HG02943 (cell line): ENCODE data around the gene FARP1.

ENCODE experiments used
- ATAC-seq: cut with Tn5 transposase; IDR thresholded peaks from one replicate; pipeline ENCODE4 v1.9.1; 2021; ENCODE audit warnings: mild to moderate bottlenecking, low read depth, moderate library complexity; ENCODE audit not compliant: unreplicated experiment

Gene FARP1

DNA sequence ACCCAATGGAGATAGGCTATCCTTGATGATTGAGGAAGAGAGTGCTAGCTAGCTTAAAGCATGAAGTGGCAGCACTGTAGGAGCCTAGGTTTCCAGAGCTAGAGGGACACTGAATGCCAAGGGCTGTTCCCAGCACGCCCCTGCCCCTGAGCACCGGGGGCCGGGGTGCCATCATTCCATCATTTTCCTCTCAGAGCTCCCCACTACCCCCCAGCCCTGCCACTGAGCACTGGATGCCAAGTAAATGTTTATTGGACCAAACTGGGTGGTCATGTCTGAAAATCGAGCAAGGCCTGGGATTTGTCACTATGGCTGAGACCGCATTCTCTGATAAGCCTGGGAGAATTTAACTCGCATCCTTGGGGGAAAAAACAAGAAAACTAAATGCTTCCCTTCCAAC lies 291.2 kb downstream of the FARP1 start:
- no peak for ATAC-seq

GRCh38 chr13:98435376-98435775 lies 292.5 kb downstream of the FARP1 start:
- no peak for ATAC-seq

DNA sequence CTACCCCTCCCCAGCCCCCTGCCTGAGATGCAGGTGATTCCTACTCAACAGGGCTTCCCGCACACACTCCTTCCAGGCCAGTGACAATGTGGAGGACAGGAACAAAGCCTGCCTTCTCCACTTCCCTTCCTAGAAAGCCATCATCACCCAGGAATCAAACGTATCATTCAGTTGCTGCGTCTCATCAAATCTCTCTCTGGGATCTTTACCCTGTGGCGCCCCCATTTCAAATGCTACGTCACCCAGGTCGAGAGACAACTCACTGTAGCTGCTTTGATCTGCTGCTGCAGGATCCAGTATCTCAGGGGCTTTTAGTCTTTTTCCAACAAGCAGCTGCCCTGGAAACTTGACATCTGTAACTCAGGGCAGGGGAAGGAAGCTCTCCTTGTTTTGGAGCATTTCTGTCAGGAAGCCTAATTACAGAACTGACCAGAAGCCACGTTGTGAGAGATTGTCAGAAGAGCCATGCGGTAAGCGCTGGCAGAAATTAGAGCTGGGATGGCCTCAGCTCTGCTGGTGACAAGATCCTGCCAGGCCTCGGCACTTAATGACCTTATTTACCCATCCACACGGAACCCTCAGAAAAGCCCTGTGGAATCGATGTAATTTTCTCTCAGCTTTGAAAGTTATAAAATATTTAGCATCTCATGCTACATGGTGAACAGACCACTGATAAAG lies 293.5 kb downstream of the FARP1 start:
- no peak for ATAC-seq

DNA sequence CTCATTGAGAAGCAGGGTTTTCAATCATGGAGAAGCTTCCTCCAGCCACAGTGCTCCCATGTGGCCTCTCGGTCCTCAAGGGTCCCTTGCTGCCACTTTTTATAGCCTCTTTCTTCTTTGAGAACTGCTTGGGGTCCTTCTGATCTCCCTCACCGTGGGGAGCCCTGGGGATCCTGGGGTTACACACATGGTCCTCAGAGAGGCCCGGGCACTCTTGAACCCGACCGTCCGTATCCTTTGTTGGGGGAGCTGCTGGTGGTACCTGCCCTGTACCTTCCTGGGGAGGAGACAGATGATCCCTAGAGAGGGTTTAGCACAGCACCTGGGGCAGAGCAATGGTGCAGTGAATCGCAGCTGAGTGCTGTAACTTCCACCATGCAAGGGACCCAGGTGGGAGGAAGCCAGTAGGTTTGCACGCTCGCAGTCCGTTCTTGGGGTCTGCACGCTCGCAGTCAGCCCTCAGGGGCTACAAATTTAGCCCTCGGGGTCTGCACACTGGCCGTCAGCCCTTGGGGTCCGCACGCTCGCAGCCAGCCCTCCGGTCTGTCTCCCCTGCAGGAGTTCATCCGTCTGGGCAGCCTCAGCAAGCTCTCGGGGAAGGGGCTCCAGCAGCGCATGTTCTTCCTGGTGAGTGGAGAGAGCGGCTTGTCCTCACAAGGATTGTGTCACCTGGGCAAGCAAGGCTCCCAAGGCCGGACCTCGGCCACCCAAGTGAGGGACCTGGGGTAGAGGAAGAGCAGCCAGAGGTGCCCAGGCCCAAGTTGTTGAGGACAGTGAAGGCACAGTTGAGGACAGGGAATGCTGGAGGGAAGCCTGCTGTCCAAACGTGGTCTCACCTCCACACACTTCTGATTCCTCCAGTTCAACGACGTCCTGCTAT lies 295.6 kb downstream of the FARP1 start:
- no peak for ATAC-seq

- no peak for ATAC-seq
These were observed 296.4 kb downstream of the FARP1 start for GRCh38 chr13:98439126-98439828.

DNA sequence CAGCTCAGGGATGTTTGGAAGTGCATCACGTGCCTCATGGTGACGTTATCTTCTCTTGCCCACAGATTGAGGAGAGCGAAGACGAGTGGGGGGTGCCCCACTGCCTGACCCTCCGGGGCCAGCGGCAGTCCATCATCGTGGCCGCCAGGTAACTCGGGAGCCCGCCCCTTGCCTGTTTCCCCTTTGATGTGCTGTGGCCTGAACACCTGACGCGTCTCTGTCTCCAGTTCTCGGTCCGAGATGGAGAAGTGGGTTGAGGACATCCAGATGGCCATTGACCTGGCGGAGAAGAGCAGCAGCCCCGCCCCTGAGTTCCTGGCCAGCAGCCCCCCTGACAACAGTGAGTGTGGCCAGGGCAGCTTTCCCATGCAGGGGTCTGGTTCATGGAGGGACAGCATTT lies 297.0 kb downstream of the FARP1 start:
- ATAC-seq, result no peak

DNA sequence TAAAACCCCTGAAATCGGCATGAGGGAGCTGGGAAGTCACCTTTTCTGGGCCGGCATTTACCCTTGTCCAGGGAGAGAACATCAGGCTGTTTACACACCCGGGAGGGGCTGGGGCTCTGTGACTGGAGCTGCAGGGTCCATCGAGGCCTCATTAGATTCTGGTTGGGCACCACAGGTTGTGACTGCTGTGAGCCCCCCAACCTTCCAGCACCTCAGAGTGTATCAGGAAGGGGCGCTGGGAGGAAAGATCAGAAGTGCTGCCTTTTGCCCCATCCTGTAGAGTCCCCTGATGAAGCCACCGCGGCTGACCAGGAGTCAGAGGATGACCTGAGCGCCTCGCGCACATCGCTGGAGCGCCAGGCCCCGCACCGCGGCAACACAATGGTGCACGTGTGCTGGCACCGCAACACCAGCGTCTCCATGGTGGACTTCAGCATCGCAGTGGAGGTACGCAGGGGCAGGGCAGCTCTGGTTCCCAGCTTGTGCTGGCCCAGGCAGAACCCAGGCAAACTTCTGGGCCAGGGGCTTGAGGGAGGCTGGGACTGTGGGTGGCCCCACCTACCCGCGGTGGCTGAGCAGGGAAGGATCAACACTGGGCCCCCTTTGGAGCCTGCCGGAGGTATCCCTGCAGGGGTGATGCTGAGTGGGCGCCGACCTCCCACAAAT lies 297.6 kb downstream of the FARP1 start:
- no peak for ATAC-seq

- ATAC-seq, result no peak
These were observed 298.3 kb downstream of the FARP1 start for GRCh38 chr13:98441056-98441676.

- ATAC-seq, result no peak
These were observed 299.7 kb downstream of the FARP1 start for GRCh38 chr13:98442391-98443230.

- no peak for ATAC-seq
These were observed 300.4 kb downstream of the FARP1 start for GRCh38 chr13:98443329-98443728.

DNA sequence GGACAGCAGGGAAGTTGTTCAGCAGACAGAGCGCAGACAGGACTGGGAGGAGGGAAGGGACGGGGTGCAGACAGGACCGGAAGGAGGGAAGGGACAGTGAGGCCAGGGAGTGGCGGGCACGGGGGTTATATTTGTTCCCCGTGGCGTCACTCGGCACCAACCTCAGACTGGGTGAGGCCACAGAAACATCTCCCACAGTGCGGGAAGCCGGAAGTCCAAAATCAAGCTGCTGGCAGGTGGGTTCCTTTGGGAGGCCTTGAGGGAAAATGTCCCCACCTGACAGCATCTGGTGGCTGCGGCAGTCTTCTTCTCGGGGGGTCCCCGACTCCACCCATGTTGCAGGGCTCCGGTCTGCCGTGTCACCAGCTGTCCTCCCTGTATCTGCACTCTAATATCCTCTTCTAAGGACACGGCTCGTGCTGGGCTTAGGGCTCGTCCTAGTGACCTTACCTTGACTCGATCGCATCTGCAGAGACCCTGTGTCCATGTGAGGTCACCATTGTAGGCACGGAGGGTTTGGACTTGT lies 301.0 kb downstream of the FARP1 start:
- ATAC-seq, result no peak

DNA sequence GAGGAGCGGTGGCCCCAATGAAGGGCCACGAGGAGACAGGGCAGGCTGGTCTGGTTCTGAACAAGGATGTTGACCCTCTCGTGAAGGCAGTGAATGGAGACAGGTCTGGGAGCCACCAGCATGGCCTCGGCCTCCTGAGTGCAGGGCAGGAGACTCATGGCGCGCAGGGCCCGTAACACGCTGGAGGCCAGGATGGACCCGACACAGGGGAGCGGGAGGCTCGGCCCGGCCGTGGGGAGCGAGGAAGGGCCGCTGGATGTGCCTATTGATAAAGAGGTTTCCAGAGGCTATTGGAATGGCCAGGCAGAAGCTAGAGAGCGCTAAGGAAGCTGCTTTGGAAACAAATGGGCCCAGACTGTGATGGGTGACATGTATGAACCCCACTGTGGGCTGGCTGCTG lies 301.5 kb downstream of the FARP1 start:
- ATAC-seq, result no peak

DNA sequence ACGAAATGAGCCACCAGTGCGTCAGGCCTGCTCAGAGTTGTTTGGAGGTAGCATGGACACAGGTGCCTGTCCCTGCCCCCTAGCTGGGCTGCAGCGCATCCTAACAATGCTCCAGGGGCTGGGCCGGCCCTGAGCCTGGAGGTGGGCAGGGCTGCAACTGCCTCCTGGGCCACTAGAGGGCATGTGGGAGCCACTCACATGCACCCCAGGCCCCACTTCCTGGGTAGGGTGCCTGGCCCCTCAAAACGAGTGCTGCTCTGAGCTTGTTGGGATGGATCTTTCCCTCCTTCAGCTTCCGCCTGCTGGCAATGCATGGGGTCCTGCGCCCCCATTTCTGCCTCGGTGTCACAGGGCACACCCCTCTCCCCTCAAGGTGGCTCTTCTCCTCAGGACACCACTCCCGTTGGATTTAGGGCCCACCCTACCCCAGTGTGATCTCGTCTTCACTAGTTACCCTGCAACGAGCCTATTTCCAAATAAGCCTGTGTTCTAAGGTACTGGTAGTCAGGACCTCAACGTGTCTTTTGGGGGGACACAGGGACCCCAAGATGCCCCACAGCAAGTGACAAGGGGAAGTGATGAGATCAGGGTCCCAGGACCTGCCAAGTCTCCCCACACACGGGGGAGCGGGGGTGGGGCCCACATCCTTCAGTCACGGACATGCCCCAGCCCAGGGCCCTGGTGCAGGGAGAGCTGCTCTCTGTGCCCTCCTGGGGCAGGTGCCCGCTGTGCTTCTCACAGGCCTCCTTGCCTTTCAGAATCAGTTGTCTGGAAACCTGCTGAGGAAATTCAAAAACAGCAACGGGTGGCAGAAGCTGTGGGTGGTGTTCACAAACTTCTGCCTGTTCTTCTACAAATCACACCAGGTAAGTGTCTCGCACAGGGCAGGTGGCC lies 302.7 kb downstream of the FARP1 start:
- peak; percentile 84 for ATAC-seq

DNA sequence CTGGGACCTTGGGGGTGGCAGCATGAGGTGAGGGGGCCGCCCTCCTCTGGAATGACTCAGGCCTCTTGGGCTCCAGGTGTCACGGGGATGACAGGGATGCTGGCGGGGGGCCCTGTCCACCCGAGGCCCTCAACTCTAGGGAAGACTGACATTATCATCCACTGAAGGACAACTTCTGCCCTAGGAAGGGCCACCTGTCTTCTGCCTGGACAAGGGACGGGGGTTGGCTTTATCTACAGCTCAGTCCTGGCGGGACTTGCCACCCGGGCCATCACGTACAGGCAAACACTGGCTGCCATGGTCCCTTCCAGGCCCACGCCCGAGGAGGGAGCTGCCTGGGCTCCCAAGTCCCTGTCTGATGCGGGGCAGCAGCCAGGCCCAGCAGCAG lies 303.3 kb downstream of the FARP1 start:
- no peak for ATAC-seq

DNA sequence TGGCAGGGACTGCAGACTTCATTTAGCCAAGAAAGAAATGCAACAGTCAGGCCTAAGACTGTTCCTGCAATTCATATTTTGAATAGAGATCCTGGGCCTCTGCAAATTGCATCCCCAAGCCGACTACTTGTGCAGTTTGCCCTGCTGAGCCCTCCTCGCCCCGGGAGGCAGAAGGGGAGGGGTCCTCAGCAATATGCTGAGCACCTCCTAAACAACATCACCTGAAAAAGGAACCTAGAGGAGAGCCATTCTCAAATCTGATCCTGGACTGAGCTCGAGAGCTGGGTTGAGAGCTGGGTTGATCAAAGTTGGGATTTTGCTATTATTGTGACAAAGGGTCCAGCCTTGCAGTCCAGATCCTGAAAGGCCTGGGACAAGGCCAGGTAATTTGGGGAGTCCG lies 304.2 kb downstream of the FARP1 start:
- ATAC-seq, result no peak

DNA sequence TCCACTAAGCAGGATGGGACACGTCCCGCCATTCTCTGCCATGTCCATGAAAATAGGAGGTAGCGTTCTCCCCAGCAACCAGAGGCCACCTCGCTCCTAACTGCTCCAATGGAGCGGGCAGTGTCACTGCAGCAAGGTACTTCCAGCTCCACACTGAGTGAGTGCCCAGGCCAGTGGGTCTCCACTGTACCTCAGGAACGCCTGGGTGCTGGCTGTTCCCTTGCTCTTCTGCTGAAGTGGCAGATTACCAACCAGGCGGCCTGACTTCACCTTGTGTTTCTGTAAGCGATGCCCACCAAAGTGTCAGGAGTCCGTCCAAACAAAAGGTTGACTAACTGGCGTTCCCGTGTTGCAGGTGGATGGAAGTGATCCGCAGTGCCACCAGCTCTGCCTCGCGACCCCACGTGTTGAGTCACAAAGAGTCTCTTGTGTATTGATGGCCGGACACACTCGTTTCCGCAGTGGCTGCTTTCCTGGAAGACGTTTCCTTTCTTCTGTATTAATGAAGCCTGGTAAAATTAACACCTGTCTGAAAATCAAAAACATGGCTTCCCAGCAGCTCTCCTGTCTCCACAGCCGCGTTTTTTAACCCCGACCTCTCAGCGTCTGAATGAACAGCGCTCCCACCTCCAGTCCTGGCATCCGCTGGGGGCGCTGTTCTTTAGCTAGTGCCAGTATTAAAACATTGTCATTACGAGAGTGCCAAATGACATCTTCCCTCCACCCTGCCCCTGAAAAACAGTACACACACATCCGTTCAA lies 305.2 kb downstream of the FARP1 start:
- no peak for ATAC-seq

GRCh38 chr13:98448642-98448928 lies 305.7 kb downstream of the FARP1 start:
- no peak for ATAC-seq

GRCh38 chr13:98449273-98449672 lies 306.4 kb downstream of the FARP1 start:
- ATAC-seq, result no peak
